Measurements from ENCODE around the gene GRM4.

GRCh38 chr6:34112126-34112525 is 33.8 kb downstream of the GRM4 start:
- TF ChIP-seq SUZ12 (IDR thresholded peaks at IDR 0.05; ENCODE audit: extremely low read depth, insufficient read depth, insufficient read length): no peak
- no peak for TF ChIP-seq YY1 (IDR thresholded peaks at IDR 0.05; ENCODE audit: insufficient read depth, insufficient read length)
- no peak for TF ChIP-seq ZNF274 (IDR thresholded peaks at IDR 0.05; ENCODE audit: low read depth, low read length)
